Ishikawa (cell line): ENCODE data around the gene MRPL40.

Experiments
- FOXM1 ChIP-seq: IDR thresholded peaks from 2 replicates; pipeline ENCODE4 v1.6.1; 2012; ENCODE audit warnings: low read depth, borderline replicate concordance
- YY1 ChIP-seq: IDR thresholded peaks from 2 replicates; pipeline ENCODE4 v1.6.1; 2012; ENCODE audit warnings: low read depth
- TF ChIP-seq, protein P1 (sequence below): IDR thresholded peaks from 2 replicates; pipeline ENCODE4 v1.6.1; 2012; ENCODE audit warnings: low read depth, mild to moderate bottlenecking
- TF ChIP-seq, protein P2 (sequence below): IDR thresholded peaks from 2 replicates; pipeline ENCODE4 v1.6.1; 2012

- TF ChIP-seq YY1 (no peak), FOXM1 (no peak)
- TF ChIP-seq, protein P1, sequence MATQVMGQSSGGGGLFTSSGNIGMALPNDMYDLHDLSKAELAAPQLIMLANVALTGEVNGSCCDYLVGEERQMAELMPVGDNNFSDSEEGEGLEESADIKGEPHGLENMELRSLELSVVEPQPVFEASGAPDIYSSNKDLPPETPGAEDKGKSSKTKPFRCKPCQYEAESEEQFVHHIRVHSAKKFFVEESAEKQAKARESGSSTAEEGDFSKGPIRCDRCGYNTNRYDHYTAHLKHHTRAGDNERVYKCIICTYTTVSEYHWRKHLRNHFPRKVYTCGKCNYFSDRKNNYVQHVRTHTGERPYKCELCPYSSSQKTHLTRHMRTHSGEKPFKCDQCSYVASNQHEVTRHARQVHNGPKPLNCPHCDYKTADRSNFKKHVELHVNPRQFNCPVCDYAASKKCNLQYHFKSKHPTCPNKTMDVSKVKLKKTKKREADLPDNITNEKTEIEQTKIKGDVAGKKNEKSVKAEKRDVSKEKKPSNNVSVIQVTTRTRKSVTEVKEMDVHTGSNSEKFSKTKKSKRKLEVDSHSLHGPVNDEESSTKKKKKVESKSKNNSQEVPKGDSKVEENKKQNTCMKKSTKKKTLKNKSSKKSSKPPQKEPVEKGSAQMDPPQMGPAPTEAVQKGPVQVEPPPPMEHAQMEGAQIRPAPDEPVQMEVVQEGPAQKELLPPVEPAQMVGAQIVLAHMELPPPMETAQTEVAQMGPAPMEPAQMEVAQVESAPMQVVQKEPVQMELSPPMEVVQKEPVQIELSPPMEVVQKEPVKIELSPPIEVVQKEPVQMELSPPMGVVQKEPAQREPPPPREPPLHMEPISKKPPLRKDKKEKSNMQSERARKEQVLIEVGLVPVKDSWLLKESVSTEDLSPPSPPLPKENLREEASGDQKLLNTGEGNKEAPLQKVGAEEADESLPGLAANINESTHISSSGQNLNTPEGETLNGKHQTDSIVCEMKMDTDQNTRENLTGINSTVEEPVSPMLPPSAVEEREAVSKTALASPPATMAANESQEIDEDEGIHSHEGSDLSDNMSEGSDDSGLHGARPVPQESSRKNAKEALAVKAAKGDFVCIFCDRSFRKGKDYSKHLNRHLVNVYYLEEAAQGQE = no peak
- TF ChIP-seq, protein P2, sequence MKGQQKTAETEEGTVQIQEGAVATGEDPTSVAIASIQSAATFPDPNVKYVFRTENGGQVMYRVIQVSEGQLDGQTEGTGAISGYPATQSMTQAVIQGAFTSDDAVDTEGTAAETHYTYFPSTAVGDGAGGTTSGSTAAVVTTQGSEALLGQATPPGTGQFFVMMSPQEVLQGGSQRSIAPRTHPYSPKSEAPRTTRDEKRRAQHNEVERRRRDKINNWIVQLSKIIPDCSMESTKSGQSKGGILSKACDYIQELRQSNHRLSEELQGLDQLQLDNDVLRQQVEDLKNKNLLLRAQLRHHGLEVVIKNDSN = no peak
Observed at GRCh38 chr22:19386248-19386647, 46.1 kb upstream of the MRPL40 start.
